HG03060 (cell line): ENCODE measurements around the gene RFNG.

Experiments
- ATAC-seq: cut with Tn5 transposase; IDR thresholded peaks from one replicate; pipeline ENCODE4 v1.9.1; 2021; ENCODE audit warnings: low read depth, moderate number of reproducible peaks; ENCODE audit not compliant: unreplicated experiment

Gene RFNG

GRCh38 chr17:82004517-82005455, 46.8 kb downstream of the RFNG start:
- no peak for ATAC-seq

- ATAC-seq = no peak
These were observed 47.9 kb downstream of the RFNG start for GRCh38 chr17:82003411-82004381.

GRCh38 chr17:82001571-82002056, 50.0 kb downstream of the RFNG start:
- no peak for ATAC-seq

- no peak for ATAC-seq
These were observed 50.6 kb downstream of the RFNG start for GRCh38 chr17:82000803-82001570.

- ATAC-seq = no peak
These were observed 51.4 kb downstream of the RFNG start for GRCh38 chr17:81999976-82000802.

GRCh38 chr17:81999587-81999975, 52.0 kb downstream of the RFNG start:
- ATAC-seq = no peak

- ATAC-seq = no peak
These were observed 52.7 kb downstream of the RFNG start for GRCh38 chr17:81998691-81999438.

GRCh38 chr17:81998212-81998611, 53.4 kb downstream of the RFNG start:
- no peak for ATAC-seq
